Astrocyte (in vitro differentiated cells and primary cell): Measurements from ENCODE around the gene KANK4. TPM values are rescaled to one million over a fixed set of nuclear protein-coding genes. Genes with fewer than 3 reads are reported as not detected.

Experiments used
- DNase-seq: peaks from one replicate; pipeline ENCODE4 v3.0.0-alpha.2; 2010; ENCODE audit warnings: low read depth
- FAIRE-seq: peaks from 2 replicates; lab custom pipeline; 2011; peaks lifted over from hg19 to GRCh38; lab: Jason Lieb, UNC
- H2AFZ ChIP-seq: 2 replicates; pipeline ENCODE4 v1.6.0; 2012; ENCODE audit warnings: low read depth, low read length, inconsistent platforms
- H3K27ac ChIP-seq: 2 replicates; pipeline ENCODE4 v1.5.1; 2011; ENCODE audit warnings: low read depth, low read length, inconsistent platforms
- H3K27me3 ChIP-seq: 2 replicates; pipeline ENCODE4 v1.6.0; 2011; ENCODE audit warnings: low read length, inconsistent platforms; ENCODE audit not compliant: insufficient read depth
- H3K36me3 ChIP-seq: 2 replicates; pipeline ENCODE4 v1.5.1; 2011; ENCODE audit warnings: low read length, inconsistent platforms; ENCODE audit not compliant: insufficient read depth
- H3K4me1 ChIP-seq: 2 replicates; pipeline ENCODE4 v1.5.1; 2011; ENCODE audit warnings: low read length, inconsistent platforms; ENCODE audit not compliant: insufficient read depth
- H3K4me2 ChIP-seq: 2 replicates; pipeline ENCODE4 v1.6.0; 2012; ENCODE audit warnings: low read length, inconsistent platforms
- H3K4me3 ChIP-seq: 2 replicates; pipeline ENCODE4 v1.5.1; 2011; ENCODE audit warnings: low read depth, mild to moderate bottlenecking, low read length, inconsistent platforms; ENCODE audit not compliant: insufficient read depth
- H3K79me2 ChIP-seq: 2 replicates; pipeline ENCODE4 v1.6.0; 2012; ENCODE audit warnings: mild to moderate bottlenecking, low read length, inconsistent platforms; ENCODE audit not compliant: insufficient read depth
- H3K9ac ChIP-seq: 2 replicates; pipeline ENCODE4 v1.6.0; 2012; ENCODE audit warnings: mild to moderate bottlenecking, low read length, inconsistent platforms
- H3K9me3 ChIP-seq: 2 replicates; pipeline ENCODE4 v1.5.1; 2012; ENCODE audit warnings: low read depth, mild to moderate bottlenecking, low read length, inconsistent platforms; ENCODE audit not compliant: insufficient read depth
- H4K20me1 ChIP-seq: 2 replicates; pipeline ENCODE4 v1.6.0; 2012; ENCODE audit warnings: low read length, inconsistent platforms; ENCODE audit not compliant: insufficient read depth
- H3K27ac Mint-ChIP-seq: one replicate; pipeline ENCODE4 v1.8.0; 2021; ENCODE audit warnings: mild to moderate bottlenecking, mixed read lengths; ENCODE audit not compliant: unreplicated experiment
- H3K27me3 Mint-ChIP-seq: one replicate; pipeline ENCODE4 v1.8.0; 2021; ENCODE audit warnings: low read depth, mixed read lengths; ENCODE audit not compliant: unreplicated experiment
- H3K36me3 Mint-ChIP-seq: one replicate; pipeline ENCODE4 v1.8.0; 2021; ENCODE audit warnings: low read depth, mixed read lengths; ENCODE audit not compliant: unreplicated experiment
- H3K4me1 Mint-ChIP-seq: one replicate; pipeline ENCODE4 v1.8.0; 2021; ENCODE audit warnings: low read depth, mixed read lengths; ENCODE audit not compliant: unreplicated experiment
- H3K4me3 Mint-ChIP-seq: one replicate; pipeline ENCODE4 v1.8.0; 2021; ENCODE audit warnings: mild to moderate bottlenecking, moderate library complexity, mixed read lengths; ENCODE audit not compliant: unreplicated experiment
- H3K9me3 Mint-ChIP-seq: one replicate; pipeline ENCODE4 v1.8.0; 2021; ENCODE audit warnings: mild to moderate bottlenecking, mixed read lengths; ENCODE audit not compliant: unreplicated experiment
- EZH2 ChIP-seq: IDR thresholded peaks from 2 replicates; pipeline ENCODE4 v1.6.1; 2012; ENCODE audit warnings: mild to moderate bottlenecking, low read length, inconsistent platforms; ENCODE audit not compliant: insufficient read depth
- total RNA-seq: library from RNA; stranded (reverse); gene quantifications from 2 replicates; pipeline ENCODE4 v1.2.1, GENCODE V29; 2021
- TF ChIP-seq, protein P1 (sequence below): IDR thresholded peaks from 2 replicates; pipeline ENCODE4 v1.5.1; 2011; ENCODE audit warnings: low read depth, mild to moderate bottlenecking, inconsistent platforms, low read length, moderate library complexity; ENCODE audit not compliant: insufficient read depth

The KANK4 gene
- total RNA-seq, 1 donor from 2014 or later: 8.5 TPM

DNA sequence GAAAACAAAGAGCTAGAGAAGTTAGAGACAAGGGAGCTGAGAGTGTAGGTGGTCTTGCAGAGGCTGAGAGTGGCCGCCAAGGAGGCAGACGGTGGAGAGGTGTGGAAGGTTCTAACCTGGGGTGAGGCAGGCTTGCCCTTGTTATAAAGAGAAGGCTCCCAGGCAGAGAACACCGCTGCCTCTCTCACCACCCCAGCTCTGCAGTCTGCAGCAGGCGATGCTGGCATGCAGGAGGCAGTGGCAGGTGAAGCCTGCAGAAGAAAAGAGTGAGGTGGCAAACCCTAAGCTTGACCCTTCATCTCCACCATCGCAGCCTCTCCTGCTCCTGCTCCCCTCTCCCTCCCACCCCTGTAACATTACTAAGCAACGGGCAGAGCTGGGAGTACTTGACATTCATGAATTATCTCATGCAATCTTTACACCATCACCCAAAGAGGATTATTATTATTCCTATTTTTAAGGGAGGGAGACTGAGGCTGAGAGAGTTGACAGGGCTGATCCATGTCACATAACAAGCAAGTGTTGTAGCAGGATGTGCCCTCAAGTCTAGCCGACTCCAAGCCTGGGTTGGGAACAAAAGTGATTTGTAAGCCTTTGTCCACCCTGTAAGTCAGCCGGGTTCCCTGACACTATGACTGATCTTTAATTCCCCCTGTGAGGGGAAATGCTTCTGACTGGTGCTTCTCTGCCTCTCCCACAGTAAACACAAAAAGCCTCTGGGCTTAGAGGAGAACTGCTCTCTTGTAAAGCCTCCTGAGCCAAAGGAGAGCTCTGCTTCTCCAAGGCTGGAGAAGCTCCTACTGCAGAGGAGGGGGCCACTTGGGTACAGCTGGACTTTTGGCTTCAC, 36.1 kb downstream of the KANK4 start:
- Histone ChIP-seq H3K4me2 (no peak overlapping the region), H3K27me3 (peaks cover 32% of the 10 kb centered on the region), H3K4me3 (no peak overlapping the region), H3K4me1 (peaks cover 20% of the 10 kb centered on the region), H3K79me2 (no peaks in the 10 kb centered on the region), H3K36me3 (no peaks in the 10 kb centered on the region), H2AFZ (no peak overlapping the region), H3K27ac (no peak overlapping the region), H4K20me1 (no peaks in the 10 kb centered on the region), H3K9ac (no peak overlapping the region), H3K9me3 (peaks cover 6% of the 10 kb centered on the region)
- FAIRE-seq (no peak), DNase-seq (no peak)
- Mint-ChIP-seq H3K27me3 (peaks cover 9% of the 10 kb centered on the region), H3K36me3 (peaks cover 22% of the 10 kb centered on the region), H3K4me1 (peaks cover 37% of the 10 kb centered on the region), H3K27ac (no peak overlapping the region), H3K9me3 (peaks cover 7% of the 10 kb centered on the region), H3K4me3 (no peak overlapping the region)
- no peak for TF ChIP-seq EZH2
- TF ChIP-seq, protein P1, sequence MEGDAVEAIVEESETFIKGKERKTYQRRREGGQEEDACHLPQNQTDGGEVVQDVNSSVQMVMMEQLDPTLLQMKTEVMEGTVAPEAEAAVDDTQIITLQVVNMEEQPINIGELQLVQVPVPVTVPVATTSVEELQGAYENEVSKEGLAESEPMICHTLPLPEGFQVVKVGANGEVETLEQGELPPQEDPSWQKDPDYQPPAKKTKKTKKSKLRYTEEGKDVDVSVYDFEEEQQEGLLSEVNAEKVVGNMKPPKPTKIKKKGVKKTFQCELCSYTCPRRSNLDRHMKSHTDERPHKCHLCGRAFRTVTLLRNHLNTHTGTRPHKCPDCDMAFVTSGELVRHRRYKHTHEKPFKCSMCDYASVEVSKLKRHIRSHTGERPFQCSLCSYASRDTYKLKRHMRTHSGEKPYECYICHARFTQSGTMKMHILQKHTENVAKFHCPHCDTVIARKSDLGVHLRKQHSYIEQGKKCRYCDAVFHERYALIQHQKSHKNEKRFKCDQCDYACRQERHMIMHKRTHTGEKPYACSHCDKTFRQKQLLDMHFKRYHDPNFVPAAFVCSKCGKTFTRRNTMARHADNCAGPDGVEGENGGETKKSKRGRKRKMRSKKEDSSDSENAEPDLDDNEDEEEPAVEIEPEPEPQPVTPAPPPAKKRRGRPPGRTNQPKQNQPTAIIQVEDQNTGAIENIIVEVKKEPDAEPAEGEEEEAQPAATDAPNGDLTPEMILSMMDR: no peak

GRCh38 chr1:62281922-62282555, 37.2 kb downstream of the KANK4 start:
- peak overlapping the region; percentile 6 for H3K4me2 ChIP-seq
- H2AFZ ChIP-seq: no peak overlapping the region
- FAIRE-seq (no peak), DNase-seq (peak; percentile 70)
- no peak overlapping the region for H3K9ac ChIP-seq
- no peaks in the 10 kb centered on the region for H4K20me1 ChIP-seq
- Mint-ChIP-seq H3K36me3 (peaks cover 29% of the 10 kb centered on the region), H3K9me3 (peaks cover 7% of the 10 kb centered on the region), H3K27ac (no peak overlapping the region), H3K4me1 (peaks cover 27% of the 10 kb centered on the region), H3K27me3 (peaks cover 9% of the 10 kb centered on the region), H3K4me3 (no peak overlapping the region)
- no peak overlapping the region for H3K4me3 ChIP-seq
- H3K27ac ChIP-seq: no peak overlapping the region
- no peaks in the 10 kb centered on the region for H3K36me3 ChIP-seq
- H3K9me3 ChIP-seq: peaks cover 6% of the 10 kb centered on the region
- peaks cover 21% of the 10 kb centered on the region for H3K27me3 ChIP-seq
- H3K79me2 ChIP-seq: no peaks in the 10 kb centered on the region
- H3K4me1 ChIP-seq: peaks cover 18% of the 10 kb centered on the region
- TF ChIP-seq EZH2: no peak
- TF ChIP-seq, protein P1: no peak
